ENCODE results near the gene ADGRD2.

ADGRD2 gene

DNA sequence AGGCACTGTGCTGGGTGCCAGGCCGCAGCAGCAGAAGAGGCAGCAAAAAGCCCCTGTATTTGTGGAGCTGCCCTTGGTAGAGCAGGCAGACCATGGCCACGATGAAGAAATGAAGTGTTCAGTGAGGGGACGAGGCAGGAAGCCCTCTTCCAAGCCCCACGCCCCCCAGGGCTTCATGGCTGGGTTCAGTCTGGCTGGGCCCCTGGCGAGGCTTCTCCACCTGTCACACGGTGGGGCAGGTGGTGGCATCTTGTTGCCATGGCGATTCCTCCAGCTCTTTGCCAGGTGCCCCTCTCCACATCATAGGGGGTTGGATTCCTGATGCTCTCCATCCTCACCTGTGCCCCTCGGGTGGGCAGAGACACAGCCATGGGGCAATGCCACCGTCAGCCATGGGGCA, 21.5 kb downstream of the ADGRD2 start:
- no peaks in the 10 kb centered on the region for H3K9me2 ChIP-seq (replicated peaks; ENCODE audit: control insufficient read depth, low read length)
- H3F3A ChIP-seq (ENCODE audit: control insufficient read depth, insufficient read depth), result no peaks in the 10 kb centered on the region
- TF ChIP-seq, protein P1, sequence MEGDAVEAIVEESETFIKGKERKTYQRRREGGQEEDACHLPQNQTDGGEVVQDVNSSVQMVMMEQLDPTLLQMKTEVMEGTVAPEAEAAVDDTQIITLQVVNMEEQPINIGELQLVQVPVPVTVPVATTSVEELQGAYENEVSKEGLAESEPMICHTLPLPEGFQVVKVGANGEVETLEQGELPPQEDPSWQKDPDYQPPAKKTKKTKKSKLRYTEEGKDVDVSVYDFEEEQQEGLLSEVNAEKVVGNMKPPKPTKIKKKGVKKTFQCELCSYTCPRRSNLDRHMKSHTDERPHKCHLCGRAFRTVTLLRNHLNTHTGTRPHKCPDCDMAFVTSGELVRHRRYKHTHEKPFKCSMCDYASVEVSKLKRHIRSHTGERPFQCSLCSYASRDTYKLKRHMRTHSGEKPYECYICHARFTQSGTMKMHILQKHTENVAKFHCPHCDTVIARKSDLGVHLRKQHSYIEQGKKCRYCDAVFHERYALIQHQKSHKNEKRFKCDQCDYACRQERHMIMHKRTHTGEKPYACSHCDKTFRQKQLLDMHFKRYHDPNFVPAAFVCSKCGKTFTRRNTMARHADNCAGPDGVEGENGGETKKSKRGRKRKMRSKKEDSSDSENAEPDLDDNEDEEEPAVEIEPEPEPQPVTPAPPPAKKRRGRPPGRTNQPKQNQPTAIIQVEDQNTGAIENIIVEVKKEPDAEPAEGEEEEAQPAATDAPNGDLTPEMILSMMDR (IDR thresholded peaks at IDR 0.05; ENCODE audit: low read depth, low read length, poor library complexity, severe bottlenecking), result no peak
- TF ChIP-seq EZH2phosphoT487 (IDR thresholded peaks at IDR 0.05; ENCODE audit: borderline replicate concordance, low read length), result no peak
- H3K9me3 ChIP-seq (ENCODE audit: control insufficient read depth, insufficient read depth, low read length), result no peaks in the 10 kb centered on the region
- no peaks in the 10 kb centered on the region for H3K79me2 ChIP-seq (ENCODE audit: control insufficient read depth, low read length)
- no peak overlapping the region for H3K4me2 ChIP-seq (ENCODE audit: low read length)
- no peaks in the 10 kb centered on the region for H4K20me1 ChIP-seq (ENCODE audit: control insufficient read depth, insufficient read depth, low read depth, low read length)
- H3K27ac ChIP-seq (ENCODE audit: low read depth, low read length), result no peak overlapping the region
- H3K4me3 ChIP-seq (ENCODE audit: low read length), result no peak overlapping the region
- H3K27me3 ChIP-seq (ENCODE audit: control insufficient read depth, low read length), result no peaks in the 10 kb centered on the region
- H3K4me1 ChIP-seq (ENCODE audit: control insufficient read depth, low read length), result peaks cover 6% of the 10 kb centered on the region
- no peaks in the 10 kb centered on the region for H3K36me3 ChIP-seq (ENCODE audit: control insufficient read depth, low read length)

- Histone ChIP-seq H3F3A (ENCODE audit: control insufficient read depth, insufficient read depth) (no peaks in the 10 kb centered on the region), H3K27ac (ENCODE audit: low read depth, low read length) (no peak overlapping the region), H3K4me3 (ENCODE audit: low read length) (no peak overlapping the region), H3K36me3 (ENCODE audit: control insufficient read depth, low read length) (no peaks in the 10 kb centered on the region), H3K79me2 (ENCODE audit: control insufficient read depth, low read length) (no peaks in the 10 kb centered on the region), H4K20me1 (ENCODE audit: control insufficient read depth, insufficient read depth, low read depth, low read length) (no peaks in the 10 kb centered on the region), H3K27me3 (ENCODE audit: control insufficient read depth, low read length) (no peaks in the 10 kb centered on the region), H3K9me2 (replicated peaks; ENCODE audit: control insufficient read depth, low read length) (no peaks in the 10 kb centered on the region), H3K4me1 (ENCODE audit: control insufficient read depth, low read length) (peaks cover 6% of the 10 kb centered on the region), H3K4me2 (ENCODE audit: low read length) (no peak overlapping the region), H3K9me3 (ENCODE audit: control insufficient read depth, insufficient read depth, low read length) (no peaks in the 10 kb centered on the region)
- TF ChIP-seq, protein P1 (IDR thresholded peaks at IDR 0.05; ENCODE audit: low read depth, low read length, poor library complexity, severe bottlenecking), result no peak
- TF ChIP-seq EZH2phosphoT487 (IDR thresholded peaks at IDR 0.05; ENCODE audit: borderline replicate concordance, low read length), result no peak
Observed at GRCh38 chr9:124472770-124473169, 22.5 kb downstream of the ADGRD2 start.

DNA sequence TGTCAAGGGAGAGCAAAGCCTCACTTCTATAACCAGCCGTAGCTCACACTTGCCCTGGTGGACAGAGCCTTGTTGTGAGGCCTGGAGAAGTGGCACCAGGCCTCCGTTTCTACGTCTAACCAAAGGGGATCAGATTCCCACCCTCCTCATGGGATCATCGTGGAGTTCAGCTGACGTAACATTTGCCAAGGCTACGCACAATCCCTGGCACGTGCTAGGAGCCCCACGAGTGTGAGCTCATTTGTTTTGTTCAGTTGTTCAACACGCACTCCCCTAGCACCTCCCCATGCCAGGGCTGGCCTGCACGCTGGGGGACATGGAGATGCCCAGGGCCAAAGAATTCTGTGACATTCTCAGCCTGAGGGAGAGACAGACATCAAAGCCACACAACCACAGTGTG, 23.1 kb downstream of the ADGRD2 start:
- peaks cover 6% of the 10 kb centered on the region for H3K4me1 ChIP-seq (ENCODE audit: control insufficient read depth, low read length)
- no peaks in the 10 kb centered on the region for H3K36me3 ChIP-seq (ENCODE audit: control insufficient read depth, low read length)
- H3K4me3 ChIP-seq (ENCODE audit: low read length), result no peak overlapping the region
- H3K27ac ChIP-seq (ENCODE audit: low read depth, low read length), result no peak overlapping the region
- no peaks in the 10 kb centered on the region for H4K20me1 ChIP-seq (ENCODE audit: control insufficient read depth, insufficient read depth, low read depth, low read length)
- no peaks in the 10 kb centered on the region for H3K9me3 ChIP-seq (ENCODE audit: control insufficient read depth, insufficient read depth, low read length)
- no peaks in the 10 kb centered on the region for H3F3A ChIP-seq (ENCODE audit: control insufficient read depth, insufficient read depth)
- H3K27me3 ChIP-seq (ENCODE audit: control insufficient read depth, low read length), result no peaks in the 10 kb centered on the region
- no peaks in the 10 kb centered on the region for H3K9me2 ChIP-seq (replicated peaks; ENCODE audit: control insufficient read depth, low read length)
- H3K79me2 ChIP-seq (ENCODE audit: control insufficient read depth, low read length), result no peaks in the 10 kb centered on the region
- TF ChIP-seq, protein P1 (IDR thresholded peaks at IDR 0.05; ENCODE audit: low read depth, low read length, poor library complexity, severe bottlenecking), result no peak
- TF ChIP-seq EZH2phosphoT487 (IDR thresholded peaks at IDR 0.05; ENCODE audit: borderline replicate concordance, low read length), result no peak
- no peak overlapping the region for H3K4me2 ChIP-seq (ENCODE audit: low read length)

DNA sequence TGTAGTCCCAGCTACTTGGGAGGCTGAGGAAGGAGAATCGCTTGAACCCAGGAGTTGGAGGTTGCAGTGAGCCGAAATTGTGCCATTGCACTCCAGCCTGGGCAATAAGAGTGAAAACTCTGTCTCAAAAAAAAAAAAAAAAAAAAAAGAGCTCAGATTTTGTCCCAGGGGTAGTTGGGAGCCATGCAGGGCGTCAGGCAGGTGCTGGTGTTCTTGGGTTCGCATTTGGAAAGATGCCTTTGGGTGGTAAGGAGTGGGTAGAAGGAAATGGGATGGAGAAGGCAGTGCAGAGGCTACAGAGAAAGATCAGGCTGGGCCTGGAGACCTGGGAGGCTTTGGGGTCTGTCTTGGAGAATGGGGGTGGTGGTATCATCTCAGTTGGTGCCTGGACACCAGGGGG, 23.9 kb downstream of the ADGRD2 start:
- no peaks in the 10 kb centered on the region for H3K27me3 ChIP-seq (ENCODE audit: control insufficient read depth, low read length)
- H3K36me3 ChIP-seq (ENCODE audit: control insufficient read depth, low read length), result no peaks in the 10 kb centered on the region
- TF ChIP-seq, protein P1 (IDR thresholded peaks at IDR 0.05; ENCODE audit: low read depth, low read length, poor library complexity, severe bottlenecking), result no peak
- no peak for TF ChIP-seq EZH2phosphoT487 (IDR thresholded peaks at IDR 0.05; ENCODE audit: borderline replicate concordance, low read length)

More for the DNA sequence above, 23.9 kb downstream of the ADGRD2 start:
- no peaks in the 10 kb centered on the region for H4K20me1 ChIP-seq (ENCODE audit: control insufficient read depth, insufficient read depth, low read depth, low read length)
- H3F3A ChIP-seq (ENCODE audit: control insufficient read depth, insufficient read depth), result no peaks in the 10 kb centered on the region
- H3K4me1 ChIP-seq (ENCODE audit: control insufficient read depth, low read length), result peaks cover 6% of the 10 kb centered on the region
- no peaks in the 10 kb centered on the region for H3K9me3 ChIP-seq (ENCODE audit: control insufficient read depth, insufficient read depth, low read length)
- H3K4me3 ChIP-seq (ENCODE audit: low read length), result no peak overlapping the region
- no peak overlapping the region for H3K27ac ChIP-seq (ENCODE audit: low read depth, low read length)
- H3K4me2 ChIP-seq (ENCODE audit: low read length), result no peak overlapping the region
- H3K79me2 ChIP-seq (ENCODE audit: control insufficient read depth, low read length), result no peaks in the 10 kb centered on the region
- no peaks in the 10 kb centered on the region for H3K9me2 ChIP-seq (replicated peaks; ENCODE audit: control insufficient read depth, low read length)

All from DOHH2 (cell line).